ENCODE results near the gene ACTN3. TPM values are rescaled to one million over a fixed set of nuclear protein-coding genes. Genes with fewer than 3 reads are reported as not detected.
"Not testable (repeated sequence)": the region's sequence is repeated elsewhere in the genome, so short reads cannot be mapped to it uniquely, and the experiment has no call there.

The ACTN3 gene
- total RNA-seq, 1 experiment from 2014 or later = not detected

- Mint-ChIP-seq H3K9me3 (ENCODE audit: unreplicated experiment) (no peaks in the 10 kb centered on the region), H3K27me3 (ENCODE audit: insufficient read depth, unreplicated experiment) (no peaks in the 10 kb centered on the region), H3K4me3 (ENCODE audit: unreplicated experiment) (no peak overlapping the region), H3K27ac (ENCODE audit: low read depth, unreplicated experiment) (no peak overlapping the region), H3K4me1 (ENCODE audit: insufficient read depth, unreplicated experiment) (no peaks in the 10 kb centered on the region), H3K36me3 (ENCODE audit: insufficient read depth, unreplicated experiment) (peaks cover 22% of the 10 kb centered on the region)
- ChIA-PET POLR2A (interaction anchor here (0.9 to 1.9 kb wide), 2 partner anchors 14 to 36 kb away, joined by 3 to 6 read pairs; partner anchors contain the start of gene ZDHHC24), CTCF (interaction anchor here (0.8 kb wide), 1 partner anchor 146 kb away, joined by 3 read pairs; the partner anchor contains the start of gene RBM4B)
- no TSS peak for BruUV-seq (replicated peaks)
- no peak for DNase-seq (ENCODE audit: unreplicated experiment)
- no peak for TF ChIP-seq CTCF (IDR thresholded peaks at IDR 0.05; ENCODE audit: unreplicated experiment)
- intact Hi-C loops (cut with micrococcal nuclease) = no loop called here
These were observed 14.9 kb upstream of the ACTN3 start for GRCh38 chr11:66531841-66532240.

DNA sequence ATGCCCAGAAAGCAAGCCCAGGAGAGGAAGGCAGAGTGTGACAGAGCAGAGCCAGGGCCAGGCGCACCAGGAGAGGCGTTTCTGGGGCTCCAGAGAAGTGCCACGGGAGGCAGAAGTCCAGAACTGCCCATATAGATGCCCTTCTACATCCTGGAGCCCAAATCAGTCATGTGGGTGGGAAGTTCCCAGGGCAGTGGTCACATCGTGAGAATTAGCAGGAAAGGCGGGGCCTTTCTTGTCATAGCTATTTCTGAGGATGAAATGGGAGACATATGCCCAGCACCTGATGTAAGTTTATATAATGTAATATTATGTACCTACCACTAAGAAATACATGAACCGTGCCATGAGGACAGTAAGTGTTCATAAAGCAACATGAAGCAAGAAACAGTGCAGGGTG is 13.9 kb upstream of the ACTN3 start:
- no peak overlapping the region for H3K4me3 Mint-ChIP-seq (ENCODE audit: unreplicated experiment)
- H3K36me3 Mint-ChIP-seq (ENCODE audit: insufficient read depth, unreplicated experiment) = peaks cover 22% of the 10 kb centered on the region
- CTCF ChIA-PET = interaction anchor here (0.7 to 0.9 kb wide), 3 partner anchors 14 to 145 kb away, joined by 3 to 4 read pairs (median 3); partner anchors contain the start of gene RBM4B
- no peaks in the 10 kb centered on the region for H3K9me3 Mint-ChIP-seq (ENCODE audit: unreplicated experiment)
- no peak for TF ChIP-seq CTCF (IDR thresholded peaks at IDR 0.05; ENCODE audit: unreplicated experiment)
- BruUV-seq (replicated peaks) = no TSS peak
- H3K4me1 Mint-ChIP-seq (ENCODE audit: insufficient read depth, unreplicated experiment) = no peaks in the 10 kb centered on the region
- H3K27me3 Mint-ChIP-seq (ENCODE audit: insufficient read depth, unreplicated experiment) = no peaks in the 10 kb centered on the region
- intact Hi-C loops (cut with micrococcal nuclease) = no loop called here
- POLR2A ChIA-PET = interaction anchor here (0.7 to 1.9 kb wide), 4 partner anchors 13 to 126 kb away, joined by 3 to 6 read pairs (median 3); partner anchors contain the start of gene ZDHHC24
- no peak for DNase-seq (ENCODE audit: unreplicated experiment)
- H3K27ac Mint-ChIP-seq (ENCODE audit: low read depth, unreplicated experiment) = no peak overlapping the region

DNA sequence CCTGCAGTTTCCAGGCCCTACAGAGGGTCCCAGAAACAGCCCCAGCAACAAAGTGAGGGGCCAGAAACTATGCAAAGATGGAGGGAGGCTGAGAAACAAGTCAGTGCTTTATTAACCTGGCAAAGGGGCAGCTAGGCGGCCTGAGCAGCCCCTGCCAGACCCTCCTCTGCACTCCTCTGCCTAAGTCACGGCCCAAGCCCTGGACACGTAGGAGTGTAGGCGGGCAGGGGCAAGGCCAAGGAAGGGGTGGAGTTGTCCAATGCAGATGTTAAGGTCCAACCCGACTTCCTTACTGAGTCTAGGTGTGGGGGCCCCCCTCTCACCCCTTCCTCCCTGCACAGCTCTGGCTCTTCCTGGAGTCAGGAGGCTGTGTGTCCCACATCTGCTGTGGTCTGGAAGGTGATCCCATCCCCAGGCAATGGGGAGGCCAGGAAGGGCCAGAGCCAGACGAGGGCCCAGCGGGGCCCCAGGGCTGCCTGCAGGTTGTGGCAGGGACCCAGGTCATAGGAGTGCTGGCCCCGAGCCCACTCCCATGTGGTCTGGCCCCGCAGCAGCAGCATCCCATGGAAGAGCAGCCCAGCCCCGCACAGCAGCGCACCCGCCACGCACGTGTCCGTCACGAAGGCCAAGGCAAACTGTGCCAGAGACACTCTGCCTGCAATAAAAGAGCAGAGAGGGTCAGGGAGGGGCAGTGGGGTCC is 7.4 kb upstream of the ACTN3 start:
- Mint-ChIP-seq H3K36me3 (ENCODE audit: insufficient read depth, unreplicated experiment) (peaks cover 45% of the 10 kb centered on the region), H3K9me3 (ENCODE audit: unreplicated experiment) (no peaks in the 10 kb centered on the region), H3K27me3 (ENCODE audit: insufficient read depth, unreplicated experiment) (no peaks in the 10 kb centered on the region), H3K4me3 (ENCODE audit: unreplicated experiment) (no peak overlapping the region), H3K4me1 (ENCODE audit: insufficient read depth, unreplicated experiment) (peaks cover 27% of the 10 kb centered on the region), H3K27ac (ENCODE audit: low read depth, unreplicated experiment) (no peak overlapping the region)
- POLR2A ChIA-PET = interaction anchor here (0.5 to 0.9 kb wide), 2 partner anchors 77 to 270 kb away, joined by 3 read pairs; partner anchors contain the start of gene RBM14
- TF ChIP-seq CTCF (IDR thresholded peaks at IDR 0.05; ENCODE audit: unreplicated experiment) = no peak
- BruUV-seq (replicated peaks) = no TSS peak
- intact Hi-C loops (cut with micrococcal nuclease) = no loop called here
- CTCF ChIA-PET = no interaction called here
- no peak for DNase-seq (ENCODE audit: unreplicated experiment)

GRCh38 chr11:66539870-66540213 is 6.9 kb upstream of the ACTN3 start:
- no peak overlapping the region for H3K4me3 Mint-ChIP-seq (ENCODE audit: unreplicated experiment)
- ChIA-PET CTCF (no interaction called here), POLR2A (interaction anchor here (0.5 kb wide), 1 partner anchor 270 kb away, joined by 3 read pairs; no protein-coding TSS in a partner anchor)
- no peaks in the 10 kb centered on the region for H3K27me3 Mint-ChIP-seq (ENCODE audit: insufficient read depth, unreplicated experiment)
- no peak overlapping the region for H3K27ac Mint-ChIP-seq (ENCODE audit: low read depth, unreplicated experiment)
- peaks cover 45% of the 10 kb centered on the region for H3K36me3 Mint-ChIP-seq (ENCODE audit: insufficient read depth, unreplicated experiment)
- DNase-seq (ENCODE audit: unreplicated experiment) = no peak
- BruUV-seq (replicated peaks) = no TSS peak
- intact Hi-C loops (cut with micrococcal nuclease) = no loop called here
- no peaks in the 10 kb centered on the region for H3K9me3 Mint-ChIP-seq (ENCODE audit: unreplicated experiment)
- no peak for TF ChIP-seq CTCF (IDR thresholded peaks at IDR 0.05; ENCODE audit: unreplicated experiment)
- H3K4me1 Mint-ChIP-seq (ENCODE audit: insufficient read depth, unreplicated experiment) = peaks cover 29% of the 10 kb centered on the region

- CTCF ChIA-PET; H3K27me3 Mint-ChIP-seq (ENCODE audit: insufficient read depth, unreplicated experiment); intact Hi-C loops (cut with micrococcal nuclease); POLR2A ChIA-PET; DNase-seq (ENCODE audit: unreplicated experiment); BruUV-seq (replicated peaks); H3K27ac Mint-ChIP-seq (ENCODE audit: low read depth, unreplicated experiment); H3K4me3 Mint-ChIP-seq (ENCODE audit: unreplicated experiment); H3K9me3 Mint-ChIP-seq (ENCODE audit: unreplicated experiment): not testable (repeated sequence)
- Mint-ChIP-seq H3K36me3 (ENCODE audit: insufficient read depth, unreplicated experiment) (peaks cover 42% of the 10 kb centered on the region), H3K4me1 (ENCODE audit: insufficient read depth, unreplicated experiment) (peaks cover 36% of the 10 kb centered on the region)
These were observed 6.1 kb upstream of the ACTN3 start for GRCh38 chr11:66540598-66540997.
